Measurements from ENCODE around the gene HHAT. TPM values are rescaled to one million over a fixed set of nuclear protein-coding genes. Genes with fewer than 3 reads are reported as not detected.

The HHAT gene
- total RNA-seq, 2 experiments from 2014 or later: 0.99 to 1.4 TPM

- Mint-ChIP-seq H3K4me1 (ENCODE audit: low read depth) (no peaks in the 10 kb centered on the region), H3K4me3 (no peak overlapping the region), H3K9me3 (no peaks in the 10 kb centered on the region), H3K27me3 (no peaks in the 10 kb centered on the region), H3K27ac (no peak overlapping the region), H3K36me3 (ENCODE audit: low read depth) (no peaks in the 10 kb centered on the region)
- TF ChIP-seq, protein P1, sequence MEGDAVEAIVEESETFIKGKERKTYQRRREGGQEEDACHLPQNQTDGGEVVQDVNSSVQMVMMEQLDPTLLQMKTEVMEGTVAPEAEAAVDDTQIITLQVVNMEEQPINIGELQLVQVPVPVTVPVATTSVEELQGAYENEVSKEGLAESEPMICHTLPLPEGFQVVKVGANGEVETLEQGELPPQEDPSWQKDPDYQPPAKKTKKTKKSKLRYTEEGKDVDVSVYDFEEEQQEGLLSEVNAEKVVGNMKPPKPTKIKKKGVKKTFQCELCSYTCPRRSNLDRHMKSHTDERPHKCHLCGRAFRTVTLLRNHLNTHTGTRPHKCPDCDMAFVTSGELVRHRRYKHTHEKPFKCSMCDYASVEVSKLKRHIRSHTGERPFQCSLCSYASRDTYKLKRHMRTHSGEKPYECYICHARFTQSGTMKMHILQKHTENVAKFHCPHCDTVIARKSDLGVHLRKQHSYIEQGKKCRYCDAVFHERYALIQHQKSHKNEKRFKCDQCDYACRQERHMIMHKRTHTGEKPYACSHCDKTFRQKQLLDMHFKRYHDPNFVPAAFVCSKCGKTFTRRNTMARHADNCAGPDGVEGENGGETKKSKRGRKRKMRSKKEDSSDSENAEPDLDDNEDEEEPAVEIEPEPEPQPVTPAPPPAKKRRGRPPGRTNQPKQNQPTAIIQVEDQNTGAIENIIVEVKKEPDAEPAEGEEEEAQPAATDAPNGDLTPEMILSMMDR (IDR thresholded peaks at IDR 0.05): no peak
- DNase-seq: no peak
- CTCF ChIA-PET: no interaction called here
- intact Hi-C loops (cut with micrococcal nuclease): no loop called here
- POLR2A ChIA-PET: no interaction called here
- no peak for ATAC-seq
These were observed 296.0 kb downstream of the HHAT start for GRCh38 chr1:210624722-210625121.

GRCh38 chr1:210625715-210626114, 297.0 kb downstream of the HHAT start:
- no peak for DNase-seq
- H3K9me3 Mint-ChIP-seq: no peaks in the 10 kb centered on the region
- POLR2A ChIA-PET: no interaction called here

GRCh38 chr1:210626341-210626740, 297.6 kb downstream of the HHAT start:
- intact Hi-C loops (cut with micrococcal nuclease): no loop called here
- no peak for ATAC-seq
- ChIA-PET CTCF (no interaction called here), POLR2A (interaction anchor here (0.6 kb wide), 1 partner anchor 114 kb away, joined by 3 read pairs; no protein-coding TSS in a partner anchor)
- Mint-ChIP-seq H3K4me1 (ENCODE audit: low read depth) (no peaks in the 10 kb centered on the region), H3K9me3 (no peaks in the 10 kb centered on the region), H3K27ac (no peak overlapping the region), H3K36me3 (ENCODE audit: low read depth) (no peaks in the 10 kb centered on the region), H3K27me3 (no peaks in the 10 kb centered on the region), H3K4me3 (no peak overlapping the region)
- TF ChIP-seq, protein P1 (IDR thresholded peaks at IDR 0.05): no peak
- DNase-seq: no peak

More at GRCh38 chr1:210625715-210626114, 297.0 kb downstream of the HHAT start:
- no peaks in the 10 kb centered on the region for H3K4me1 Mint-ChIP-seq (ENCODE audit: low read depth)
- no peak overlapping the region for H3K27ac Mint-ChIP-seq
- no peaks in the 10 kb centered on the region for H3K36me3 Mint-ChIP-seq (ENCODE audit: low read depth)
- H3K4me3 Mint-ChIP-seq: no peak overlapping the region
- CTCF ChIA-PET: no interaction called here
- H3K27me3 Mint-ChIP-seq: no peaks in the 10 kb centered on the region
- TF ChIP-seq, protein P1 (IDR thresholded peaks at IDR 0.05): no peak
- intact Hi-C loops (cut with micrococcal nuclease): no loop called here
- ATAC-seq: no peak

GRCh38 chr1:210627755-210628154, 299.1 kb downstream of the HHAT start:
- H3K27ac Mint-ChIP-seq: no peak overlapping the region
- intact Hi-C loops (cut with micrococcal nuclease): no loop called here
- no peaks in the 10 kb centered on the region for H3K4me1 Mint-ChIP-seq (ENCODE audit: low read depth)
- H3K27me3 Mint-ChIP-seq: no peaks in the 10 kb centered on the region
- TF ChIP-seq, protein P1 (IDR thresholded peaks at IDR 0.05): no peak
- CTCF ChIA-PET: interaction anchor here (1.1 to 1.3 kb wide), 2 partner anchors 25 to 506 kb away, joined by 3 read pairs; partner anchors contain the start of gene KCNH1
- no peaks in the 10 kb centered on the region for H3K36me3 Mint-ChIP-seq (ENCODE audit: low read depth)
- POLR2A ChIA-PET: no interaction called here
- no peak for DNase-seq
- H3K9me3 Mint-ChIP-seq: no peaks in the 10 kb centered on the region
- ATAC-seq: no peak
- H3K4me3 Mint-ChIP-seq: no peak overlapping the region

GRCh38 chr1:210629276-210629675, 300.6 kb downstream of the HHAT start:
- POLR2A ChIA-PET: no interaction called here
- Mint-ChIP-seq H3K9me3 (no peaks in the 10 kb centered on the region), H3K4me3 (no peak overlapping the region), H3K27ac (no peak overlapping the region), H3K4me1 (ENCODE audit: low read depth) (no peaks in the 10 kb centered on the region), H3K27me3 (no peaks in the 10 kb centered on the region), H3K36me3 (ENCODE audit: low read depth) (no peaks in the 10 kb centered on the region)
- CTCF ChIA-PET: no interaction called here
- ATAC-seq (no peak), DNase-seq (no peak)
- intact Hi-C loops (cut with micrococcal nuclease): no loop called here
- TF ChIP-seq, protein P1 (IDR thresholded peaks at IDR 0.05): no peak
